ENCODE data around the gene NMUR2. TPM values are rescaled to one million over a fixed set of nuclear protein-coding genes. Genes with fewer than 3 reads are reported as not detected.

Gene NMUR2
- total RNA-seq, 1 experiment from 2014 or later: not detected

DNA sequence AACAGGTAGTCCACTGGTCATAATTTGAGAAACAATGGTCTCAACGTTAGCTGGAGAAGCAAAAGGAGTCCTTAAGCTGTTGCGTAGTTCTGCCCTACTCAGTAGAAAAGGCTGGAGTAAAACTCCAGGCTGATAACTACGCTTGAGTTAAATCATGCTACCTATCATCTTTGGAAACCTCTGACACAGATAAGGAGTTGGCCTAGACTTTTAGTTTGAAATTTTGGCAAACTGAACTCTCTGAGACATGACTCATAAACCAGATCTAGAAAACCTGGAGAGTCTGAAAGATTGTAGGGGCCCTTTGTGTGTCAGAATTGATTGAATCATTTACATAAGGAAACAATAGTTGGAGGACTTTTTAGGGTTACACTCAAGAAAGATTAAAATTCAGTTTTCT lies 26.3 kb downstream of the NMUR2 start:
- no peak for DNase-seq (ENCODE audit: low read depth, low spot score)
- in situ Hi-C loops (cut with HindIII; ENCODE audit: low pct_unique_long_range_greater_than_20kb, low sequenced_read_pairs): no loop called here

DNA sequence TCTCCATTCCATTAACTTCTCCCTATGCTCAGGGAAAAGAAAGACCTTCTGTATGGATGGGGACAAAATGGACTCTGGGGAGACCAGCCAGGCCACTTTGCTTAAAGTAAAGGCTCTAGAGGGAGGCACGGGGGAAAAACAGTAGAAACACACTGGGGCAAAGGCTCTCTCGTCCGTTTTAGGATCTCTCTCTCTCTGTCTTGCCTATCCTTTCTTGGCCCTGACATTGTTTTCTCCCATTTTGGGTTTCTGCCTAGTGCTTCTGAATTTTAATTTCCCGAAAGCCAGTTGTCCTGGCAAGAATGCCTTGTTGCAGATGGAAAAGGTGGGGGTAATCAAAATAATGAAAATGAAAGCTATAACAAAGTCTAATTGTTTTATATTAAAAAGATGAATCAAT lies 28.2 kb downstream of the NMUR2 start:
- in situ Hi-C loops (cut with HindIII; ENCODE audit: low pct_unique_long_range_greater_than_20kb, low sequenced_read_pairs): no loop called here
- no peak for DNase-seq (ENCODE audit: low read depth, low spot score)

- in situ Hi-C loops (cut with HindIII; ENCODE audit: low pct_unique_long_range_greater_than_20kb, low sequenced_read_pairs): no loop called here
These were observed 30.3 kb downstream of the NMUR2 start for GRCh38 chr5:152374711-152375275.

GRCh38 chr5:152372875-152373274 lies 32.2 kb downstream of the NMUR2 start:
- no peak for DNase-seq (ENCODE audit: low read depth, low spot score)
- in situ Hi-C loops (cut with HindIII; ENCODE audit: low pct_unique_long_range_greater_than_20kb, low sequenced_read_pairs): no loop called here

More at GRCh38 chr5:152374711-152375275, 30.3 kb downstream of the NMUR2 start:
- peak; percentile 3 for DNase-seq (ENCODE audit: low read depth, low spot score)

DNA sequence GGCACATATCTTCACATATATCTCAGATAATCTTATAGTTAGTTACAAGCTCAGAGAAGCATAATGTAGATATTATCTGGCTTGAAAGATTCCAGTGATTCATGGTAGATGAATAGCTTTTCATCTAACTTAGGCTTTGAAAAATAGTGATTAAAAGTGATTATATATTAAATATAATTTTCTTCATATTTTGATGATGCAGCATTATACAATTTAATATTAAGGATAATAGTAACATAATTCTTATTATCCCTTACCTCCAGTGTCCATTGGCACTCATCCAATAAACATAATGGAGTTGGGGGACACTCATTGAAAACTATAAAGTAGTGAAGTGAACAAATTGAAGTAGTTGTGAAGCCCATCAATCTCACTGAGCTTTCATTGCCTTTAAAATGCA lies 35.8 kb downstream of the NMUR2 start:
- in situ Hi-C loops (cut with HindIII; ENCODE audit: low pct_unique_long_range_greater_than_20kb, low sequenced_read_pairs): no loop called here
- DNase-seq (ENCODE audit: low read depth, low spot score): no peak

DNA sequence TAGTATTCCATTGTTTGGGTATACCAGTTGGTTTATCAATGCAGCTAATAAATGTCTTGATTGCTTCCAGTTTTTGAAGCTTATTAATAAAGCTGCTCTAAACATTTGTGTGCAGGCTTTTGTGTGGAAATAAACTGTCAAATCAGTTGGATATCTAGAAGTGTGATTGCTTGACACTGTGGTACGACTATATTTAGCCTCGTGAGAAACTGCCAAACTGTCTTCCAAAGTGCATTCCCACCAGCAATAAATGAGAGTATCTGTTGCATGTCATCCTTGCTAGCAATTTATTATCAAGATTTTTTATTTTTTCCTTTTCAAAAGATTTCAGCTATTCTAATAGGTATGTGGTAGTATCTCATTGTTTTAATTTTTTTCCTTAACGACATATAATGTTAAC lies 37.5 kb downstream of the NMUR2 start:
- DNase-seq (ENCODE audit: low read depth, low spot score): no peak
- in situ Hi-C loops (cut with HindIII; ENCODE audit: low pct_unique_long_range_greater_than_20kb, low sequenced_read_pairs): no loop called here

GRCh38 chr5:152366716-152367115 lies 38.4 kb downstream of the NMUR2 start:
- DNase-seq (ENCODE audit: low read depth, low spot score): no peak
- in situ Hi-C loops (cut with HindIII; ENCODE audit: low pct_unique_long_range_greater_than_20kb, low sequenced_read_pairs): no loop called here

GRCh38 chr5:152364899-152365298 lies 40.2 kb downstream of the NMUR2 start:
- in situ Hi-C loops (cut with HindIII; ENCODE audit: low pct_unique_long_range_greater_than_20kb, low sequenced_read_pairs): no loop called here
- DNase-seq (ENCODE audit: low read depth, low spot score): no peak

GRCh38 chr5:152364172-152364571 lies 40.9 kb downstream of the NMUR2 start:
- in situ Hi-C loops (cut with HindIII; ENCODE audit: low pct_unique_long_range_greater_than_20kb, low sequenced_read_pairs): no loop called here
- no peak for DNase-seq (ENCODE audit: low read depth, low spot score)

GRCh38 chr5:152358861-152359568 lies 46.1 kb downstream of the NMUR2 start:
- DNase-seq (ENCODE audit: low read depth, low spot score): no peak
- in situ Hi-C loops (cut with HindIII; ENCODE audit: low pct_unique_long_range_greater_than_20kb, low sequenced_read_pairs): no loop called here

DNA sequence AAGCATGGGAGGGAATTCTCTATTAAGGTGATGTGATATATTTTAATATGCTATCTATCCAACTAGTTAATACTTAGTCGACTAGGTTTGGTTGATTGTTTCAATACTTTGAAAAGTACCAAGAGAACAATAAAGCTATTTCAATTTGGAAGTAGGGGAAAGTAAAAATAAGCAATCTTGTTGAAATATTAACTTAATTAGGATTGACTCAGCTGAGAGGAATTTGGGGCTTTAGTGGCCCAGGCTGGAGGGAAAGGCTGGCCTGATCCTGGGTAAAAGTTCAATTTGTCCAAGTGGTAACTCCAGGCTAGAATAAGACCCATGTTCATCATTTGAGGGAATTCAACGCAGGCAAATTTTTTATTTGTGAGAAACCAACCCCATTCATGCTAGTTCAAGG lies 48.6 kb downstream of the NMUR2 start:
- in situ Hi-C loops (cut with HindIII; ENCODE audit: low pct_unique_long_range_greater_than_20kb, low sequenced_read_pairs): no loop called here
- no peak for DNase-seq (ENCODE audit: low read depth, low spot score)

DNA sequence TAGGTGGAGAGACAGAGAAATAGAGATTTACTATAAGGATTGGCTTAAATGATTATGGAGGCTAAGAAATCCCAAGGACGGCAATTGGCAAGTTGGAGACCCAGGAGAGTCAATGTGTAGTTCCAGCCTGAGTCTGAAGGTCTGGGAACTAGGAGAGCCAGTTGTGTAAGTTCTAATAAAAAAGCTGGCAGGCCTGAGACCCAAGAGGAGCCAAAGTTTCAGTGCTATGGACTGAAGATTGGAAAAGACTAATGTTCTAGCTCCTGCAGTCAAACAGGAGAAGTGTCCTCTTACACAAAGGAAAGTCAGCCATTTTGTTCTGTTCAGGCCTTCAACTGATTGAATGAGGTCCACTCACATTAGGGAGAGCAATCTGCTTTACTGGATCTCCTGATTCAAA lies 50.0 kb downstream of the NMUR2 start:
- DNase-seq (ENCODE audit: low read depth, low spot score): no peak
- in situ Hi-C loops (cut with HindIII; ENCODE audit: low pct_unique_long_range_greater_than_20kb, low sequenced_read_pairs): no loop called here

GRCh38 chr5:152353001-152353400 lies 52.1 kb downstream of the NMUR2 start:
- no peak for DNase-seq (ENCODE audit: low read depth, low spot score)

DNA sequence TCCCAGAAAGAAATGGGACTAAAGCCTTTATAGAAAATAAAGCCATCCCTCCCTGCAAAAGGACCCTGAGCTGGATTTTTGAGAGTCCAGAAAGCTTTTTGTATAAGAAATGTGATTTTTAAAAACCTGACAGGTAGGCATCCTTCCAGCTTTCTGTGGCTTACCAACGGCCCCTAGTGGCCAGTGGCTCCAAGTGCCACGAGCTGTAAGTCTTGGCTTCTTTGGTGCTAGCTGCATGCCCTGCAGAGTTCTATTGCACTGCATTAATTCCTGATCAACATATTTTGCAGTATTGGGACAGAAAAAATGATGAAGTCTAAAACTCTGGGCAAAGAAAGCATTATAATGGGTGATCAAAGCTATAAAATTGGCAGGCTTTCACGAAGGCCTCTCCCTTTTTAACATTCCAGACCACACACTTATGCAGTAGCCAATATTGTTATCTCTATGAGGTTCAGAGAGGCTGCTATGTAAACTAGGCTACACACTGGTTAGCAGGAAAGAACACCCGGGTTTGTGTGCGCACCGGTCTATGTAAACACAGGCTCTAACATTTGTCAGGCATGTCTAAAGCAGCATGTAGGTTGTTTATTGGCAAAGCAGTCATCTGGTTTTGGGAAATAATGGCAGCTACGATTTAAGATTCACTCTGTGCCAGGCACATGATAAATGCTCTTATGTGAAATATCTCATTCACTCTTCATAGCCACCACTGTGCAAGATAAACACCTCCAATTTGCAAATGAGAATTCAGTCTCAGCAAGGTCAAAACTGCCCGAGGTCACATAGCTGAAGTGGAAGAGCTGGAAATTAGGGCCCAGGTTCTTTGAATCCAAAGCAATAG lies 55.2 kb downstream of the NMUR2 start:
- in situ Hi-C loops (cut with HindIII; ENCODE audit: low pct_unique_long_range_greater_than_20kb, low sequenced_read_pairs): no loop called here
- DNase-seq (ENCODE audit: low read depth, low spot score): peak; percentile 52

More at GRCh38 chr5:152353001-152353400, 52.1 kb downstream of the NMUR2 start:
- in situ Hi-C loops (cut with HindIII; ENCODE audit: low pct_unique_long_range_greater_than_20kb, low sequenced_read_pairs): no loop called here

Measured in SK-MEL-5 (cell line).